ENCODE data around the gene EFNA2. TPM values are rescaled to one million over a fixed set of nuclear protein-coding genes. Genes with fewer than 3 reads are reported as not detected.

EFNA2 gene
- total and polyA plus RNA-seq, 2 of the 8 experiments (the other 6 are each of a cell fraction or from before 2014, with no cell fraction given): 4.0 to 7.0 TPM

GRCh38 chr19:1296078-1296477 lies 10.4 kb downstream of the EFNA2 start:
- no peak overlapping the region for H4K91ac ChIP-seq (replicated peaks; ENCODE audit: insufficient read length, low read length)
- 95% methylated on average over 7 of the region's 13 CpGs; no CpG with 5 or more reads in 1 of the 2 experiments for WGBS, 2 experiments (ENCODE audit: extremely low coverage in 1 of 2, insufficient coverage in 1 of 2, insufficient read length in 1 of 2, insufficient replicate concordance in 2 of 2, low coverage in 1 of 2, low lambda C conversion rate in 2 of 2, missing lambda C conversion rate in 1 of 2)
- no peak overlapping the region for H2BK5ac ChIP-seq (ENCODE audit: low read depth, low read length)
- H4K5ac ChIP-seq (ENCODE audit: insufficient read length, low read depth, low read length): no peak overlapping the region
- H3K4me3 ChIP-seq (ENCODE audit: extremely low read depth in 1 of 4, insufficient read depth in 2 of 4, low read depth in 3 of 4, low read length in 4 of 4): no peak overlapping the region
- no peaks in the 10 kb centered on the region; the same call in 1 of the 2 replicates for H3K23me2 ChIP-seq (ENCODE audit: low read depth, low read length)
- H3K27ac ChIP-seq (ENCODE audit: low read depth, low read length): no peak overlapping the region
- H2BK12ac ChIP-seq (ENCODE audit: low read depth, low read length): 0 out of 2 replicates have a peak overlapping the region, but pooled peaks have one; percentile 9
- H3K4ac ChIP-seq (replicated peaks; ENCODE audit: insufficient read length, low read depth, low read length): no peak overlapping the region
- no peak overlapping the region for H2BK20ac ChIP-seq (ENCODE audit: low read length)
- no peak overlapping the region for H3K23ac ChIP-seq (ENCODE audit: insufficient read length)
- H3K9me3 ChIP-seq (ENCODE audit: insufficient read depth in 2 of 2, low read depth in 1 of 2, low read length in 1 of 2): no peaks in the 10 kb centered on the region
- POLR2A ChIA-PET (ENCODE audit: partially characterized antibody): interaction anchor here (1.3 to 1.8 kb wide), 2 partner anchors 21 to 27 kb away, joined by 3 to 8 read pairs; partner anchors contain the start of genes CIRBP and FAM174C
- H3K4me2 ChIP-seq (ENCODE audit: insufficient read depth in 1 of 2, low read depth in 2 of 2, low read length in 2 of 2): peak overlapping the region in 1 of 2 experiments; percentile 33; a peak in 1 of 4 replicates
- peaks cover 2% of the 10 kb centered on the region; the same call in 1 of the 2 replicates for H3K79me1 ChIP-seq (ENCODE audit: low read depth, low read length)
- H4K8ac ChIP-seq (ENCODE audit: extremely low read depth, insufficient read depth, low read length): 0 out of 2 replicates have a peak overlapping the region, but pooled peaks have one; percentile 35
- H2AFZ ChIP-seq (ENCODE audit: low read length): no peak overlapping the region
- H2BK15ac ChIP-seq (ENCODE audit: low read length): peak overlapping the region; percentile 18; the same call in 1 of the 2 replicates
- CTCF ChIA-PET (ENCODE audit: partially characterized antibody): interaction anchor here (1.0 kb wide), 1 partner anchor 103 kb away, joined by 3 read pairs; no protein-coding TSS in a partner anchor
- FAIRE-seq (no peak), DNase-seq (ENCODE audit: low read depth in 1 of 2, low spot score in 2 of 2) (no peak)
- no peak overlapping the region for H3K14ac ChIP-seq (ENCODE audit: insufficient read length)
- H2AK5ac ChIP-seq (ENCODE audit: low read depth, low read length): 0 out of 2 replicates have a peak overlapping the region, but pooled peaks have one; percentile 24
- no peak overlapping the region for H3K9ac ChIP-seq (replicated peaks in 1 of 4; ENCODE audit: extremely low read depth in 1 of 4, low read depth in 3 of 4, low read length in 3 of 4)
- H3K27me3 ChIP-seq (replicated peaks in 1 of 4; ENCODE audit: control insufficient read depth in 3 of 4, extremely low read depth in 1 of 4, insufficient read depth in 3 of 4, low read length in 3 of 4): peaks cover 0 to 2% (median 1%) of the 10 kb centered on the region in 4 experiments; a peak in 2 of 7 replicates
- H3K4me1 ChIP-seq (replicated peaks in 1 of 4; ENCODE audit: control insufficient read depth in 3 of 4, insufficient read depth in 4 of 4, low read length in 3 of 4): peaks cover 0 to 7% (median under 1%) of the 10 kb centered on the region in 4 experiments; a peak in 4 of 7 replicates
- peaks cover 5 to 7% of the 10 kb centered on the region in 2 experiments for H4K20me1 ChIP-seq (replicated peaks in 1 of 2; ENCODE audit: control insufficient read depth in 1 of 2, insufficient read depth in 2 of 2, low read length in 2 of 2)
- TF ChIP-seq HDAC2 (IDR thresholded peaks at IDR 0.05; ENCODE audit: borderline replicate concordance in 1 of 2, low read depth in 2 of 2, low read length in 2 of 2): no peak
- no peak for TF ChIP-seq TAF1 (IDR thresholded peaks at IDR 0.05; ENCODE audit: low read depth, low read length)
- no peak for TF ChIP-seq SRF (IDR thresholded peaks at IDR 0.05; ENCODE audit: low read depth, low read length)
- no peak for TF ChIP-seq SP4 (IDR thresholded peaks at IDR 0.05; ENCODE audit: low read length)
- TF ChIP-seq TEAD4 (IDR thresholded peaks at IDR 0.05; ENCODE audit: low read depth, low read length): no peak
- TF ChIP-seq ATF2 (IDR thresholded peaks at IDR 0.05; ENCODE audit: low read length): no peak
- TF ChIP-seq RXRA (IDR thresholded peaks at IDR 0.05; ENCODE audit: insufficient read depth, low read depth, low read length): no peak
- TF ChIP-seq FOSL1 (IDR thresholded peaks at IDR 0.05; ENCODE audit: insufficient read depth, low read depth, low read length): no peak
- no peak for TF ChIP-seq CBX8 (IDR thresholded peaks at IDR 0.05; ENCODE audit: borderline replicate concordance, low read depth, low read length)
- TF ChIP-seq JUND (IDR thresholded peaks at IDR 0.05; ENCODE audit: low read length): no peak
- TF ChIP-seq KDM1A (IDR thresholded peaks at IDR 0.05; ENCODE audit: borderline replicate concordance, low read length): no peak
- H3K79me2 ChIP-seq (ENCODE audit: control insufficient read depth in 1 of 2, insufficient read depth in 2 of 2, low read length in 2 of 2): no peaks in the 10 kb centered on the region
- H3K56ac ChIP-seq (replicated peaks; ENCODE audit: insufficient read length, low read depth, low read length): no peak overlapping the region
- H3K36me3 ChIP-seq (ENCODE audit: control insufficient read depth in 2 of 4, insufficient read depth in 4 of 4, low read length in 3 of 4): no peaks in the 10 kb centered on the region
- H3K18ac ChIP-seq (ENCODE audit: extremely low read depth, low read length): no peak overlapping the region
- no peak overlapping the region for H2BK120ac ChIP-seq (replicated peaks; ENCODE audit: low read depth, low read length)
